ENCODE measurements around the gene NDST1. TPM values are rescaled to one million over a fixed set of nuclear protein-coding genes. Genes with fewer than 3 reads are reported as not detected.

Gene NDST1
- total RNA-seq, 4 donors from 2014 or later: 58.3 to 146 (median 72.1) TPM

- peaks cover 0 to 100% of the 10 kb centered on the region in 2 donors for H3K36me3 ChIP-seq
Observed at GRCh38 chr5:150551066-150551465, 43.1 kb downstream of the NDST1 start.

GRCh38 chr5:150553402-150553801 is 45.5 kb downstream of the NDST1 start:
- Histone ChIP-seq H3K36me3 (peaks cover 0 to 84% of the 10 kb centered on the region in 2 donors), H3K4me1 (peaks cover 0 to 14% (median 0%) of the 10 kb centered on the region in 3 donors), H3K27me3 (no peaks in the 10 kb centered on the region), H3K9me3 (no peaks in the 10 kb centered on the region), H3K27ac (no peak overlapping the region), H3K4me3 (no peak overlapping the region)
- WGBS, 2 donors (ENCODE audit: low coverage in 1 of 2): 80 to 100% methylated on average over 2 to 4 of the region's 17 CpGs
- TF ChIP-seq POLR2AphosphoS5 (IDR thresholded peaks at IDR 0.05) (no peak), POLR2A (IDR thresholded peaks at IDR 0.05) (no peak), EP300 (IDR thresholded peaks at IDR 0.05) (no peak)
- TF ChIP-seq, protein P1, sequence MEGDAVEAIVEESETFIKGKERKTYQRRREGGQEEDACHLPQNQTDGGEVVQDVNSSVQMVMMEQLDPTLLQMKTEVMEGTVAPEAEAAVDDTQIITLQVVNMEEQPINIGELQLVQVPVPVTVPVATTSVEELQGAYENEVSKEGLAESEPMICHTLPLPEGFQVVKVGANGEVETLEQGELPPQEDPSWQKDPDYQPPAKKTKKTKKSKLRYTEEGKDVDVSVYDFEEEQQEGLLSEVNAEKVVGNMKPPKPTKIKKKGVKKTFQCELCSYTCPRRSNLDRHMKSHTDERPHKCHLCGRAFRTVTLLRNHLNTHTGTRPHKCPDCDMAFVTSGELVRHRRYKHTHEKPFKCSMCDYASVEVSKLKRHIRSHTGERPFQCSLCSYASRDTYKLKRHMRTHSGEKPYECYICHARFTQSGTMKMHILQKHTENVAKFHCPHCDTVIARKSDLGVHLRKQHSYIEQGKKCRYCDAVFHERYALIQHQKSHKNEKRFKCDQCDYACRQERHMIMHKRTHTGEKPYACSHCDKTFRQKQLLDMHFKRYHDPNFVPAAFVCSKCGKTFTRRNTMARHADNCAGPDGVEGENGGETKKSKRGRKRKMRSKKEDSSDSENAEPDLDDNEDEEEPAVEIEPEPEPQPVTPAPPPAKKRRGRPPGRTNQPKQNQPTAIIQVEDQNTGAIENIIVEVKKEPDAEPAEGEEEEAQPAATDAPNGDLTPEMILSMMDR (IDR thresholded peaks at IDR 0.05): no peak
- no peak for ATAC-seq

More at GRCh38 chr5:150551066-150551465, 43.1 kb downstream of the NDST1 start:
- no peak overlapping the region for H3K4me3 ChIP-seq
- H3K27ac ChIP-seq: no peak overlapping the region
- 31 to 45% methylated on average over 1 to 2 of the region's 2 CpGs for WGBS, 2 donors (ENCODE audit: low coverage in 1 of 2)
- TF ChIP-seq EP300 (IDR thresholded peaks at IDR 0.05) (no peak), POLR2A (IDR thresholded peaks at IDR 0.05) (no peak), POLR2AphosphoS5 (IDR thresholded peaks at IDR 0.05) (no peak)
- TF ChIP-seq, protein P1 (IDR thresholded peaks at IDR 0.05): no peak
- no peaks in the 10 kb centered on the region for H3K27me3 ChIP-seq
- H3K9me3 ChIP-seq: no peaks in the 10 kb centered on the region
- no peak for ATAC-seq
- H3K4me1 ChIP-seq: no peaks in the 10 kb centered on the region

- Histone ChIP-seq H3K27ac (no peak overlapping the region), H3K36me3 (peaks cover 0 to 79% of the 10 kb centered on the region in 2 donors), H3K4me1 (peaks cover 0 to 15% (median 0%) of the 10 kb centered on the region in 3 donors), H3K4me3 (no peak overlapping the region), H3K9me3 (no peaks in the 10 kb centered on the region), H3K27me3 (no peaks in the 10 kb centered on the region)
- ATAC-seq: no peak
- no peak for TF ChIP-seq POLR2AphosphoS5 (IDR thresholded peaks at IDR 0.05)
- no peak for TF ChIP-seq EP300 (IDR thresholded peaks at IDR 0.05)
- TF ChIP-seq POLR2A (IDR thresholded peaks at IDR 0.05): no peak
- TF ChIP-seq, protein P1 (IDR thresholded peaks at IDR 0.05): no peak
- 87 to 97% methylated on average over 4 of the region's 8 CpGs for WGBS, 2 donors (ENCODE audit: low coverage in 1 of 2)
Observed at GRCh38 chr5:150553911-150554310, 46.0 kb downstream of the NDST1 start.

DNA sequence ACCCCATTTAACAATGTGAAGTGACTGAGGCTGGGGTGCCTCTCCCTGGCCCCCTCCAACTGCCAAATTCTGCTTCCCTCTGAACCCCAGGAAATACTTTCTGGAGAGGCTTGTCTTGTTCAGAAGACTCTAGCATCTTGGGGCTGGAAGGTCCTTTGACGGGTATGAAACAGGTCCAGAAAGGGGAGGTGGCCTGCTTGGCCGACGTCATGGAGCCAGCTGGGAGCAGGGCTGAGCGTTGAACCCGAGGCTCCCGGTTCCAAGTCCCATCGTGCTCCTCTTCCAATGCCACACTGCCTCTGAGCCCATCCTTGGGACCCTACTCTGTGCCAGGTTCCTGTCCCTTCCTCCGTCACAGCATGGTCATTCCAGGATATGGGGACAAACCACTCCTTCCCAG is 46.9 kb downstream of the NDST1 start:
- TF ChIP-seq EP300 (IDR thresholded peaks at IDR 0.05): no peak
- no peak for TF ChIP-seq POLR2AphosphoS5 (IDR thresholded peaks at IDR 0.05)
- TF ChIP-seq POLR2A (IDR thresholded peaks at IDR 0.05): no peak
- TF ChIP-seq, protein P1 (IDR thresholded peaks at IDR 0.05): no peak
- Histone ChIP-seq H3K9me3 (no peaks in the 10 kb centered on the region), H3K4me1 (peaks cover 0 to 15% (median 0%) of the 10 kb centered on the region in 3 donors), H3K36me3 (peaks cover 0 to 69% of the 10 kb centered on the region in 2 donors), H3K27ac (peak overlapping the region in 1 of 4 donors; percentile 14), H3K27me3 (no peaks in the 10 kb centered on the region), H3K4me3 (no peak overlapping the region)
- WGBS, 2 donors (ENCODE audit: low coverage in 1 of 2): 0 to 53% methylated on average over 1 to 5 of the region's 8 CpGs
- ATAC-seq: no peak

DNA sequence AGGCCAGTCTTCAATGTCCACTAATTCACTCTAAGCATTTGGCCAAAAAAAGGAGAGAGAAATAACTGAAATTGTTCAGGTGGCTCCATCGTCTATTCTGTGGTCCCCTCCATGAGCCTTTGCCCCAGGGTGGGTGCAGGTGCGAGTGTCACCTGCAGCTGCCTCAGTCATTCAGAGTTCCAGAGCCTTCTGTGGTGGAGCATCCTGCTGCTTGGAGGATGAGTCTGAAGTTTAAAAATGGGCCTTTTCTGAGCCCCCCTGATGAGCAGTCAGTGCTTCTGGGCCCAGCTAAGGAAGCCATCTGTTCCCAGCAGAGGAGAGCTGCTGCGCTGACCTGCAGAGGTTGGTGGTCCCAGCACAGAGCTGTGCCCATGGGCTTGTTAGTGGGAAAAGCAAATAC is 48.2 kb downstream of the NDST1 start:
- Histone ChIP-seq H3K4me1 (peaks cover 0 to 20% (median 0%) of the 10 kb centered on the region in 3 donors), H3K4me3 (no peak overlapping the region), H3K36me3 (peaks cover 0 to 57% of the 10 kb centered on the region in 2 donors), H3K9me3 (no peaks in the 10 kb centered on the region), H3K27ac (no peak overlapping the region), H3K27me3 (no peaks in the 10 kb centered on the region)
- WGBS, 2 donors (ENCODE audit: low coverage in 1 of 2): 70 to 89% methylated on average over 2 to 3 of the region's 3 CpGs
- no peak for TF ChIP-seq POLR2AphosphoS5 (IDR thresholded peaks at IDR 0.05)
- TF ChIP-seq EP300 (IDR thresholded peaks at IDR 0.05): no peak
- TF ChIP-seq, protein P1 (IDR thresholded peaks at IDR 0.05): no peak
- TF ChIP-seq POLR2A (IDR thresholded peaks at IDR 0.05): no peak
- ATAC-seq: no peak
